ENCODE data around the gene IL11.

DNA sequence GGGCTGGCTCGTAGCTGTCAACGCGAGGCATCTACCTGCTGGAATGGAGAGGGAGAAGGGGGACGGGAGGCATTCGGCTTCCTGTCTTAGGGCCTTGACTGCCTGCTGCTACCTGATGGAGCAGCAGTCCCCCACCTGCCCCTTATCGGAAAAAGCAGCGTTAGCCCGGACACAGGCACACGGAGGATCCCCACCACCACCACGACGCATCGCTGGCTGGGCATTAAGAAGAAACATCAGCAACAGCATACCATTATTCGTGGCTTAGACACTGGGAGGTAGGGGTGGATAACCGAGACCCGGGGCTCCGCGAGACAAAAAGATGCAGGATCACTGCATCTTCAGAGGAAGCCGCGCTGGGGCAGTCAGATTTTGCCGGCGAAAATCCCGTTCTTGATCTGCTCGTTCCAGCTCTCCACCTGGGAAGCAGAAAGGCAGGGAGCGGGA, 16.9 kb downstream of the IL11 start:
- TF ChIP-seq CTCF (IDR thresholded peaks at IDR 0.05) = no peak
- no peak for TF ChIP-seq POLR2A (IDR thresholded peaks at IDR 0.05)

Data from Peyer's patch (tissue), 4 donors.